ENCODE data around the gene AMH.

Gene AMH

DNA sequence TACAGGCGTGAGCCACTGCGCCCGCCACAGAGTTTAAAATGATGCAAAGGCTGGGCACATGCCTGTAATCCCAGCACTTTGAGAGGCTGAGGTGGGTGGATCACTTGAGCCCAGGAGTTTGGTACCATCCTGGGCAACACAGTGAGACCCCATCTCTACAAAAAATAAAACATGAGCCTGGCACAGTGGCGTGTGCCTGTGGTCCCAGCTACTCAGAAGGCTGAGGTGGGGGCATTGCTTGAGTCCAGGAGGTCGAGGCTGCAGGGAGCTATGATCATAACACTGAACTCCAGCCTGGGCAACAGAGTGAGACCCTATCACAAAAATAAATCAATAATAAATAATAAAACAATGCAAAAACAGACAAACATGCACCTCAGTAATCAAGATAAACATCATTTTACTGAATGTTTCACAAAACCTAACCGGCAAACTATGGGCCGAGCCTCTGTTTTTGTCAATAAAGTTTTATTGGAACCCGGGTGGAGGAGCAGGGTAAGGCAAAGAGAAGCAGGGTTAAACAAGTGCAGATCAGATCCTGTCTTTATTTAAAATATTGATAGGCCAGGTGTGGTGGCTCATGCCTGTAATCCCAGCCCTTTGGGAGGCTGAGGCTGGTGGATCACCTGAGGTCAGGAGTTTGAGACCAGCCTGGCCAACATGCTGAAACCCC lies 34.8 kb downstream of the AMH start:
- ChIA-PET CTCF (interaction anchor here (2.3 kb wide), 1 partner anchor 11 kb away, joined by 16 read pairs; no protein-coding TSS in a partner anchor), POLR2A (no interaction called here)
- TF ChIP-seq, protein P1, sequence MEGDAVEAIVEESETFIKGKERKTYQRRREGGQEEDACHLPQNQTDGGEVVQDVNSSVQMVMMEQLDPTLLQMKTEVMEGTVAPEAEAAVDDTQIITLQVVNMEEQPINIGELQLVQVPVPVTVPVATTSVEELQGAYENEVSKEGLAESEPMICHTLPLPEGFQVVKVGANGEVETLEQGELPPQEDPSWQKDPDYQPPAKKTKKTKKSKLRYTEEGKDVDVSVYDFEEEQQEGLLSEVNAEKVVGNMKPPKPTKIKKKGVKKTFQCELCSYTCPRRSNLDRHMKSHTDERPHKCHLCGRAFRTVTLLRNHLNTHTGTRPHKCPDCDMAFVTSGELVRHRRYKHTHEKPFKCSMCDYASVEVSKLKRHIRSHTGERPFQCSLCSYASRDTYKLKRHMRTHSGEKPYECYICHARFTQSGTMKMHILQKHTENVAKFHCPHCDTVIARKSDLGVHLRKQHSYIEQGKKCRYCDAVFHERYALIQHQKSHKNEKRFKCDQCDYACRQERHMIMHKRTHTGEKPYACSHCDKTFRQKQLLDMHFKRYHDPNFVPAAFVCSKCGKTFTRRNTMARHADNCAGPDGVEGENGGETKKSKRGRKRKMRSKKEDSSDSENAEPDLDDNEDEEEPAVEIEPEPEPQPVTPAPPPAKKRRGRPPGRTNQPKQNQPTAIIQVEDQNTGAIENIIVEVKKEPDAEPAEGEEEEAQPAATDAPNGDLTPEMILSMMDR (IDR thresholded peaks at IDR 0.05; ENCODE audit: insufficient read depth, low read length, missing control alignments), result no peak
- no peak overlapping the region for H3K4me3 ChIP-seq (ENCODE audit: low read depth, low read length)
- DNase-seq (ENCODE audit: low read depth, low spot score), result no peak

DNA sequence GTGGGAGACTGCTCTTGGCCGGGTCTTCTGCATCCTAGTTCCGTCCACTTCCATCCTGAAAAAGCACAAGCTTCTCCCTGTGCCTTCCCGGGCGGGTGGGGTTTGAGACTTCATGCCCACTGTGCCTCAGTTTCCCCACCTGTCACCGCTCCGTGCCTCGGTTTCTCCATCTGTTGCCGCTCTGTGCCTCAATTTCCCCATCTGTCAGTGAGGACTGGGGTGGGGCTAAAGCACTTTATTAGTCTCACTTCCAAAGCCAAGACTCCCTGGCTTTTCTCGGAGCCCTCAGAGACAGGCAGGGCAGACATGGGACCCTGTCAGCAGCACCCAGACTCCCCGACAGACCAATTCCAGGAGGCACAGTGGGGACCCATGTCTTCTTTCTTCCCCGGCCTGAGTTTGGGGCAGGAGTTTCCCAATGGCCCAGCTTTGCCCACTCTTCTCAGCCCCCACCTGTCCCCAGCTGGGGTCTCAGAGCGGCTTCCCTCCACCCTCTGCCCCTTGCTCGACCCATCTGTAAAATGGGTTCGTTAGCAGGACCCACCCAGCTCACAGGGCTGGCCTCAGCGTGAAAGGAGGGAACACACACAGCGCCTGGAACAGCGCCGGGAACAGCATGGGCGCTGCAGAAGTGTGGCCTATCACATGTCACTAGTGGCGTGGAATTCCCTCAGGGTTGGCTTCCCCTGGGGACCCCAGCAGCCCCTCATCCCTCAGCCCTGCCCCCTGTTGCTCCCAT lies 37.4 kb downstream of the AMH start:
- POLR2A ChIA-PET, result interaction anchor here (1.1 kb wide), 1 partner anchor 11 kb away, joined by 9 read pairs; no protein-coding TSS in a partner anchor

DNA sequence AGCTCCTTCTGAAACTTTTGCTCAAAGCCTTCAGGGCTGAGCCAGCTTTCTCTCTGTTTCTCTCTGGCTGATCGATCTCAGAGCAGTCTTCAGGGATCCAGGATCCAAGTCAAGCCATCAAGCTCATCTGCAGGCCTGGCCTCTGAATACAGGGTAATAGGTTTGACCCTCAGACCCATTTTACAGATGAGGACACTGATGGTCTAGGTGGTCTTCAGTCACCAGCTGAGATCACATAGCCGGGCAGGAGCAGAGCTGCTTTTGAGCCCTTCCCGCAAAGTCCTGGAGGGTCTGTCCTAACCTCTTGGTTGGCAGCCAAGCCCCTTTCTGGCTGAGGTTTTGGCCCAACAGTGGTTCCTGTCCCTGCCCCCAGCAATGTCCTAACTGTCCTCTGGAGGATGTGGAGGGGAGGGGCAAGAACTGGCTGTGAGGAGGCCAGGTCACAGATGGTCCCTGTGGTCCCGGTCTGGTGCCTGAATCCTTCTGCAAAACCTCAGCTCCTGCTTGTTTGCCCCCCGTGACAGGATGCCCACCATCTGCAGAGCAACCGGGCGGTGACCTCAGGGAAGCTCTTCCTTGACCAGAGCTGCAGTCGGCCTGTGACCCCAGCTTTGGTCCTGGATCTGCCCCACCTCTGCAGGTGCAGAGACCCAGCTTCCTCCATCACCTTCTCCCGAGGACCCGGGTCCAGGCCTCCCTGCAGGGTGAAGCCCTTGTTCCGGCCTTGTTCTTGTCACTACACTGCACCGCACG lies 38.6 kb downstream of the AMH start:
- POLR2A ChIA-PET, result interaction anchor here (1.1 kb wide), 1 partner anchor 12 kb away, joined by 9 read pairs; no protein-coding TSS in a partner anchor
- H3K4me3 ChIP-seq (ENCODE audit: low read depth, low read length), result no peak overlapping the region
- CTCF ChIA-PET, result interaction anchor here (1.1 to 3.0 kb wide), 5 partner anchors 13 to 132 kb away, joined by 3 to 14 read pairs (median 4); no protein-coding TSS in a partner anchor
- DNase-seq (ENCODE audit: low read depth, low spot score), result no peak
- TF ChIP-seq, protein P1 (IDR thresholded peaks at IDR 0.05; ENCODE audit: insufficient read depth, low read length, missing control alignments), result no peak

More for the DNA sequence above, 37.4 kb downstream of the AMH start:
- CTCF ChIA-PET, result interaction anchor here (1.3 to 3.0 kb wide), 3 partner anchors 12 to 16 kb away, joined by 3 to 14 read pairs (median 4); no protein-coding TSS in a partner anchor
- DNase-seq (ENCODE audit: low read depth, low spot score), result no peak
- TF ChIP-seq, protein P1 (IDR thresholded peaks at IDR 0.05; ENCODE audit: insufficient read depth, low read length, missing control alignments), result no peak
- no peak overlapping the region for H3K4me3 ChIP-seq (ENCODE audit: low read depth, low read length)

DNA sequence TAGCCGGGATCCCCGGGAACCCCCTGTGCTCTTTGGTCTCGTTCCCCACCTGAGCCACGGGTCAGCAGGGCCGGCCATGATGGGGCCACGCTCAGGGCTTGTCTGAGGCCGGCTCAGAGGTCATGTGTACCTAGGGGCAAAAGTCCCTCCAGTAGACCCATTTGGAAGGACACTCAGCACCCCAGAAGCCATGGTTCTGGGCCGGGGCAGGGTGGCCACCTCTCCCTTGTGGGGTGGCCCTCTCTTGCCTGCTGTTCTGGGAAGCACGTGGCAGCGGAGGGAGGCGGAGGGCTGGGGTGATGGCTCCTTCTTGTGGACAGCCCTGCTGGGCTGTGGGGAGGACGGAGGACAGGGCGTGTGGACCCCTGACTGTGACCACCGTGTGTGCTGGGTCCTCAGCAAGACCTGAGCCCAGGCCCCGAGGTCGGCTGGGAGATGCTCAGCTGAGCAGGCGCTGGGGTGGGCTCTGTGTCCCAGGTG lies 39.3 kb downstream of the AMH start:
- CTCF ChIA-PET, result interaction anchor here (1.1 to 3.0 kb wide), 5 partner anchors 10 to 133 kb away, joined by 3 to 14 read pairs (median 4); no protein-coding TSS in a partner anchor
- POLR2A ChIA-PET, result interaction anchor here (0.7 to 1.4 kb wide), 2 partner anchors 10 to 235 kb away, joined by 3 to 5 read pairs; no protein-coding TSS in a partner anchor
- no peak overlapping the region for H3K4me3 ChIP-seq (ENCODE audit: low read depth, low read length)
- TF ChIP-seq, protein P1 (IDR thresholded peaks at IDR 0.05; ENCODE audit: insufficient read depth, low read length, missing control alignments), result no peak
- DNase-seq (ENCODE audit: low read depth, low spot score), result no peak

DNA sequence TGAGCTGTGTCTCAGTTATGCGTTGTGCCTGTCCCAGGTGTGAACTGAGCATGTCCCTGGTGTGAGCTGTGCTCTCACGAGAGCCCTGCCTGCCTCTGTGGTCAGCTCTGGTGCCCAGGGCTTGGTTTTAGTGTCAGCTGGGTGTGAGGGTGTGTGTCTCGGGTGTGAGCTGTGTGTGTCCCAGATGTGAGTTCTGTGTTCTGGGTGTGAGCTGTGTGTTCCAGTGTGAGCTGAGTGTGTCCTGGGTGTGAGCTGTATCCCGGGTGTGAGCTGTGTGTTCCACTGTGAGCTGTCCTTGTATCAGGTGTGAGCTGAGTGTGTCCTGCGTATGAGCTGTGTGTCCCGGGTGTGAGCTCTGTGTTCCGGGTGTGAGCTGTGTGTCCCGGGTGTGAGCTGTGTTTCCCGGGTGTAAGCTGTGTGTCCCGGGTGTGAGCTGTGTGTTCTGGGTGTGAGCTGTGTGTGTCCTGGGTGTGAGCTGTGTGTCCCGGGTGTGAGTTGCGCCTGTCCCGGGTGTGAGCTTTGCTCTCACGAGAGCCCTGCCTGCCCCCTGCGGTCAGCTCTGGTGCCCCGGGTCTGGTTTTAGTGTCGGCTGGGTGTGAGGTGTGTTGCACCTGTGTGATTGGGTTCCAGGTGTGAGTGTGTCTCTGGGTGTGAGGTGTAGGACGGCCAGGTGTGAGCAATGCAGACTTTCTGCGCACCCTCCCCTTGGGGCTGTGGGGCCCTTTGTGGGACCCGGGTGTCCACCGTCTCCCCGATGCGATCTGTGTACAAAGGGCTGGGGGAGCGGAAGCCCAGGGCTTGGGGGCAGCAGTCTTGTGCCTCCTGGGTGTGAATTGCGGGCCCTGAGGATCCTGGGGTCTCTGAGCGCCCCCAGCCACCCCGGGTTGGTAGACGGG lies 39.9 kb downstream of the AMH start:
- no peak for DNase-seq (ENCODE audit: low read depth, low spot score)
- ChIA-PET CTCF (interaction anchor here (1.1 to 3.0 kb wide), 3 partner anchors 9 to 133 kb away, joined by 4 to 14 read pairs (median 5); no protein-coding TSS in a partner anchor), POLR2A (interaction anchor here (0.7 to 1.4 kb wide), 2 partner anchors 11 to 234 kb away, joined by 3 to 5 read pairs; no protein-coding TSS in a partner anchor)
- TF ChIP-seq, protein P1 (IDR thresholded peaks at IDR 0.05; ENCODE audit: insufficient read depth, low read length, missing control alignments), result no peak
- H3K4me3 ChIP-seq (ENCODE audit: low read depth, low read length), result no peak overlapping the region

Data from AG04449 (cell line).